ENCODE results near the gene CACNG4.

DNA sequence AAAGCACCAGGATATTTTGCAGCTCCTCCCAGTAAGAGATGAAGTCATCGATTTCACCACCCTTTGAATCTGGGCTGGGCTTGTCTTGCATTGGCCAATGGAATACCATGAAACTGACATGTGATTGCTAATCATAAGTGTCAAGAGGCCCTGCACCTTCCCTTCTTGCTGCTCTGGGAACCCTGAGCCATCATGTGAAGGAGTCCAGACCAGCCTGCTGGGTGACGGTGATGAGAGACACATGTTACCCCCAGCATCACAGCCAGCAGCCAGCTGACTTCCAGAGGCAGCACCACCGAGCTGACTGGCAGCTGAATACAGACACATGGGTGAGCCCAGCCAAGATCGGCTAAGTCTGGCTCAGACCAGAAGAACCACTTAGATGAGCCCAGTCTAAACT lies 43.6 kb upstream of the CACNG4 start:
- TF ChIP-seq POLR2A (IDR thresholded peaks at IDR 0.05; ENCODE audit: low read depth) (no peak), EP300 (IDR thresholded peaks at IDR 0.05) (no peak), POLR2AphosphoS5 (IDR thresholded peaks at IDR 0.05) (no peak)
- TF ChIP-seq, protein P1, sequence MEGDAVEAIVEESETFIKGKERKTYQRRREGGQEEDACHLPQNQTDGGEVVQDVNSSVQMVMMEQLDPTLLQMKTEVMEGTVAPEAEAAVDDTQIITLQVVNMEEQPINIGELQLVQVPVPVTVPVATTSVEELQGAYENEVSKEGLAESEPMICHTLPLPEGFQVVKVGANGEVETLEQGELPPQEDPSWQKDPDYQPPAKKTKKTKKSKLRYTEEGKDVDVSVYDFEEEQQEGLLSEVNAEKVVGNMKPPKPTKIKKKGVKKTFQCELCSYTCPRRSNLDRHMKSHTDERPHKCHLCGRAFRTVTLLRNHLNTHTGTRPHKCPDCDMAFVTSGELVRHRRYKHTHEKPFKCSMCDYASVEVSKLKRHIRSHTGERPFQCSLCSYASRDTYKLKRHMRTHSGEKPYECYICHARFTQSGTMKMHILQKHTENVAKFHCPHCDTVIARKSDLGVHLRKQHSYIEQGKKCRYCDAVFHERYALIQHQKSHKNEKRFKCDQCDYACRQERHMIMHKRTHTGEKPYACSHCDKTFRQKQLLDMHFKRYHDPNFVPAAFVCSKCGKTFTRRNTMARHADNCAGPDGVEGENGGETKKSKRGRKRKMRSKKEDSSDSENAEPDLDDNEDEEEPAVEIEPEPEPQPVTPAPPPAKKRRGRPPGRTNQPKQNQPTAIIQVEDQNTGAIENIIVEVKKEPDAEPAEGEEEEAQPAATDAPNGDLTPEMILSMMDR (IDR thresholded peaks at IDR 0.05) = no peak

Measured in esophagus muscularis mucosa (tissue), 4 donors.